SKM-1 (cell line): ENCODE data around the gene PTPN1.
"Not testable (repeated sequence)": the region's sequence is repeated elsewhere in the genome, so short reads cannot be mapped to it uniquely, and the experiment has no call there.

Experiments
- DNase-seq: peaks from one replicate; lab custom pipeline; 2025; ENCODE audit not compliant: unreplicated experiment; lab: John Stamatoyannopoulos, UW

The PTPN1 gene

GRCh38 chr20:50552979-50553378 lies 42.8 kb downstream of the PTPN1 start:
- no peak for DNase-seq

- DNase-seq = no peak
These were observed 44.8 kb downstream of the PTPN1 start for GRCh38 chr20:50554694-50555579.

- no peak for DNase-seq
These were observed 45.5 kb downstream of the PTPN1 start for GRCh38 chr20:50555662-50556061.

- DNase-seq = no peak
These were observed 47.5 kb downstream of the PTPN1 start for GRCh38 chr20:50557549-50558134.

DNA sequence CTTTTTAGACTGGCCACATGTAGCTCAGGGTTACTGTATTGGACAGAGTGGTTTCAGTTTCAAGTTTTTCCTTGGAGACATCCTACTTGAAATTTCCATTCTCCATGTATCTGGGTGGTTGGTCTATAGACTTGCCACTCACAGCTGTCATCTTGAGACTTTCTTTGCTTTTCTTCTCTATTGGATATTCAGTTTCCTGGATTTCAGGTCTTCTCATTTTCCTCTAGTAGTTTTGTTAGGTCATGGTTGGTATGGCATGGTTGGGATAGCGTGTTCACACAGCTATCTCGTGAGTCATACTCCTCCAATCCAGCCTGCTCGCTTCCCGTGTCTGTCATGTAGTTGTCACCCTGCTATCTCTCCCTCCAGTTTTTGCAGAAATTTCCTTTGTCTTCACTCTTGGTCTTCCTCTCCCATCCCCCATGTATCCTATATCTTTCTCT lies 48.3 kb downstream of the PTPN1 start:
- no peak for DNase-seq

GRCh38 chr20:50559149-50559548 lies 49.0 kb downstream of the PTPN1 start:
- no peak for DNase-seq

GRCh38 chr20:50559856-50560638 lies 49.9 kb downstream of the PTPN1 start:
- DNase-seq = no peak

GRCh38 chr20:50560867-50561266 lies 50.7 kb downstream of the PTPN1 start:
- DNase-seq = no peak

DNA sequence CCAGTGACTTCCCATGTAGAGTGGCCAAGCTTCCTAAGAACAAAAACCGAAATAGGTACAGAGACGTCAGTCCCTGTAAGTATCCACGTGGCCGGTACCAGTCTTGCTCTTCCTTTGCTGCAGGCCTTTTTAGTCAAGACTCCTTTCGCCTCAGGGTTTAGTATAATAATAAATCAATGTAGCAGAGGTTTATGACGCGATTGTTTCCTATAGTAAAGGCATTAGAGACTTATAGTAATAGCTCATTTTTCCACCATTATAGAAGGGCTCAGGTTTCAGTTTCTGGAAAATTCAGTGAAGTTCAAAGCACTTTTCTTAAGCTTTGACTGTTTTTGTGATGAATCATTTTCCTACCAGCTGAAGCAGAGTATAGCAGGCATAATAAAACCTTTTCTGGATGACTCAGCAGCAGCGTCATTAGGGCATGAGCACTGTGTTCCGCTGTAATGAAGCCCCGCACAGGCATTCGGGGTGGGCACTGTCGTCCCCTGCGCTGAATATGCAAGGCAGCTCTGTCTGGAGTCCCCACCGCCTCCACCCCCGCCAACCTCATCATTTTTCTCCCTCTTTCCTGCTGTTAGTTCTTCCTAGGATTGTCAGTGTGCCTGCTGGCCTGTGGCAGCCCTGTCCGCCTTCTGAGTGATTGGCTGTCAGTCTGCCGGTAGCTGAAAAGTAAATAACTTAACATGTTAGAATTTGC lies 51.3 kb downstream of the PTPN1 start:
- DNase-seq = no peak

DNA sequence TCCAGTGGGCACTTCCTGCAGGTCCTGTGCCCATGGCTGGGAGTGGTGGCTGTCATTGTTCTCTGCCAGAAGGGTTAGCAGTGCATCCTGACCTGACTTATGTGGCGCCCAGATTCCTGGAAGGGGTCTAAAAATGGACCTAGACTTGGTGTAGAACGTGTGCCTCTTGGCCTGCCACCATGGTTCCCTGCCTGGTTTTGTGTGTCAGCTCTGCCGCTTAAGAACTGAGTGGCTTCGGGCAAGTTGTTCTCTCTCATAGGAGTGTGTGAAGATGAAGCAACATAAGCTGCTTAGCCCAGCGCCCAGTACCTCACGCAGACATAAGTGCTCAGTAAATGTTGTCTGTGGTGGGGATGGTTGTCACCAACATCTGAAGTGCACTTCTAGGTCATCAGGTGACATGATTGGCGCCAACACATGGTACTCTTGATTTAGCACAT lies 52.1 kb downstream of the PTPN1 start:
- no peak for DNase-seq

DNA sequence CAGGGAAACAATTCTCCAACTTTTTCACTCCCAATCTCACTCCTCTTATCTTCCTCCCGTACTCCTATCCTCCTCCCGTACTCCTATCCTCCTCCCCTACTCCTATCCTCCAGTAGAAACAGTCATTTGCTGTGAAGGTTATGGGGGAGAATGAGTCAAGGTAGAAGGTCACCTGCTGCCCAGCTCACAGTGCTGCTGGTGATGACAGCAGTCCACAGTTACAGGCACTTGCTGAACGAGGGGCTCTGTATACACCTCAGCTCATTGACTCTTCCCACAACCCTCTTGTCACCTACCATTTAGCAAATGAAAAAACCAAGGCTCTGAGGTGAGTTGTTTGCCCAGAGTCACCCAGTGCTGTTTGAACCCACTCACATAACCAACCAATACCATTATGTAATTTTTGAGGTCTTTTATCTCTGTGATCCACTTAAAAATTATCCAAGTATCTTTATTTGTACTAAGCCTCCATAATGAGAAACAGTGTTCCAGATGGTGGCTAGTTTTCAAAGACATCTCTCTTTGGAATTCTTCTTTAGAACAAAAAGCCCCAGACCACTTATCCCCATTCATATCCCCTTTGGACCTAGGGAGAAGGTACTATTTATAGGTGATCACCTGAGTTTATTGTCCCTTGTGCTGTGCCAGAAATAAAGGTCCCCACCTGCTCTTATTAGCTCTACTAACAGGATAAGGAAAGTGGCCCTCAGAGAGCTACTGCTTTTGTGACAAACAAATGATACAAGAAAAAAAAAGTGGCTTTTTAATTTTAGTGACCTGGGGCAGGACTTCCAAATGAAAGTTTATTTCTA lies 53.2 kb downstream of the PTPN1 start:
- no peak for DNase-seq

DNA sequence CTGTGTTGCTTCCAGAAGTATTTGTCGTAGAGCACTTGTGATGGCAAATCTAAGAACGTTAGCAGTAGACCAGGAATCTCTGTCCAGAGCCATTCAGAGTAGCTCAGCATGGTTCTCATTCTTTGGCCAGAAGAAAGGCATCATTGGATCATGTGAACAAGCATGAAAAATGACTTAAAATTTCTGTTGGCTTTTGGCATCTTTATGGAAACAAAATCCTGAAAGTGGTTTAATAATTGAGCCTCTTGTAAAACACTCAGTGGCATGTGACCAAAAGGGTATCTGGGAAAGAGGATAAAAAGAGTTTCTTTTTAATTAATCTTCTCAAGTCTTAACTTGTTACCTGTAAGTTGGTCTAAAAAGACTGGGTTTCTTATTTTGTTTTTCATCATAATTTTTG lies 55.2 kb downstream of the PTPN1 start:
- DNase-seq = no peak

- no peak for DNase-seq
These were observed 55.7 kb downstream of the PTPN1 start for GRCh38 chr20:50565871-50566270.

DNA sequence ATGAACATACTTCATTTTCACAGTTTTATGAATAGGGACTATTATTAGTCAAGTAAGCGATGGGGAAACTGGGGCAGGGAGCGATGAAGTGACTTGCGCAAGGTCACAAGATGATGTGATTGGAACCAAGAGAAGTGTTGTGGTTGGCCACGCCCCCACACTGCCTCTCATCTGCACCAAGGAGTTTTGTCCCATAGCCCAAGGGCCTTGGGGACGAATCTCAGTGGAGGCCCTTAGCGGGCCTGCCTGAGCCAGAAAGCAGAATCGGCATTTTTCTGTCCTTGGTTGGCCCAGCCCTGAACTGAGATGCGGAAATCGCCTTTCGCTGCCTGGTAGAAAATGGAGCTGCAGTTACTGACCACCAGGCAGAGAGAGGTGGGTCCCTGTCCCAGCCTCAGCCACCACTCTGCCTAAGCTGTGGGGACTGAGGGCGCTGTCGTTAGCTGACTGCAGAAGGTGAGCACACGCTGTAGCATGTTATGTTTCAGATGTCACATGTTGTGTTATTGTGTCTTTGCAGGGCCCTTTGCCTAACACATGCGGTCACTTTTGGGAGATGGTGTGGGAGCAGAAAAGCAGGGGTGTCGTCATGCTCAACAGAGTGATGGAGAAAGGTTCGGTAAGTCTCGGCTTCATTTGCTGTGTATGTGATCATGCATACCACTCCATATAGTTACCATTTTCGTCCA lies 57.8 kb downstream of the PTPN1 start:
- DNase-seq = no peak

- DNase-seq = no peak
These were observed 58.4 kb downstream of the PTPN1 start for GRCh38 chr20:50568549-50568942.

GRCh38 chr20:50569487-50569863 lies 59.3 kb downstream of the PTPN1 start:
- DNase-seq = not testable (repeated sequence)

- DNase-seq = no peak
These were observed 60.0 kb downstream of the PTPN1 start for GRCh38 chr20:50569864-50570836.

DNA sequence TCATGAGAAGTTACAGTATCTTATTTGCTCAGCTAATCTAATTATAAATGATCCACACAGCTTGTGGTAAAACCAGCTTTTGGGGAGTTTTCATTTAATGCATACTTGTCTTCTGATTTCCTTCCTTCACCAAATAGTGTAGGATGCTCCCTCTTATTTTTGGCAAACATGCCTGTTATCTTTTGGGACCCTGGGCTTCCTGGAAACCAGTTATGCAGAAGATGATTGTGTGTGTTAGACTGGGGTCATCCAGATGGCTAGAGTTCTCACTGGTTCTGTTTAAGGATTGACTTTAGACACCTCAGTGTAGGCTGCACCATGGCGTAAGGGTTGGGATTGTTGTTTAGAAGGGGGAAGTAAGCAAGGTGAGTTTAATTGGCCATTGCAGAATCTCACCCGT lies 61.3 kb downstream of the PTPN1 start:
- DNase-seq = no peak
